GM21528 (cell line): ENCODE data around the gene TUBA3C.

Experiments
- ATAC-seq: cut with Tn5 transposase; IDR thresholded peaks from one replicate; pipeline ENCODE4 v1.9.1; 2021; ENCODE audit warnings: mild to moderate bottlenecking, moderate library complexity; ENCODE audit not compliant: unreplicated experiment, low FRiP score

Gene TUBA3C

GRCh38 chr13:19169991-19170390, 11.6 kb downstream of the TUBA3C start:
- ATAC-seq, result no peak

GRCh38 chr13:19169496-19169895, 12.1 kb downstream of the TUBA3C start:
- no peak for ATAC-seq

- ATAC-seq, result no peak
Observed at GRCh38 chr13:19161308-19161707, 20.3 kb downstream of the TUBA3C start.

- no peak for ATAC-seq
Observed at GRCh38 chr13:19159761-19160420, 21.7 kb downstream of the TUBA3C start.

- ATAC-seq, result no peak
Observed at GRCh38 chr13:19159181-19159580, 22.4 kb downstream of the TUBA3C start.

GRCh38 chr13:19158526-19159174, 23.0 kb downstream of the TUBA3C start:
- ATAC-seq, result no peak

GRCh38 chr13:19158006-19158405, 23.6 kb downstream of the TUBA3C start:
- ATAC-seq, result no peak

- no peak for ATAC-seq
Observed at GRCh38 chr13:19157461-19157860, 24.2 kb downstream of the TUBA3C start.

GRCh38 chr13:19156013-19156825, 25.4 kb downstream of the TUBA3C start:
- ATAC-seq, result no peak

- no peak for ATAC-seq
Observed at GRCh38 chr13:19155321-19155861, 26.2 kb downstream of the TUBA3C start.

- ATAC-seq, result no peak
Observed at GRCh38 chr13:19154843-19155242, 26.8 kb downstream of the TUBA3C start.

- no peak for ATAC-seq
Observed at GRCh38 chr13:19153782-19154450, 27.7 kb downstream of the TUBA3C start.

- ATAC-seq, result no peak
Observed at GRCh38 chr13:19152403-19152802, 29.2 kb downstream of the TUBA3C start.

GRCh38 chr13:19151581-19152263, 29.9 kb downstream of the TUBA3C start:
- ATAC-seq, result no peak

GRCh38 chr13:19150712-19151228, 30.9 kb downstream of the TUBA3C start:
- ATAC-seq, result no peak

GRCh38 chr13:19150226-19150625, 31.4 kb downstream of the TUBA3C start:
- no peak for ATAC-seq

- no peak for ATAC-seq
Observed at GRCh38 chr13:19148561-19148960, 33.1 kb downstream of the TUBA3C start.
